Testis (tissue), 3 donors: ENCODE results near the gene ECHS1. TPM values are rescaled to one million over a fixed set of nuclear protein-coding genes. Genes with fewer than 3 reads are reported as not detected.
A peak's percentile ranks its signal among the peaks of the same experiment; 100 is the strongest.
"Not testable (repeated sequence)": the region's sequence is repeated elsewhere in the genome, so short reads cannot be mapped to it uniquely, and the experiment has no call there.

Experiments used
- DNase-seq: peaks from one replicate; pipeline ENCODE4 v3.0.0-alpha.2; 2019
- H3K27ac ChIP-seq, 2 donors: fragments of 200-600 bp; sonication (generic); one replicate each; pipeline ENCODE4 v1.5.1; 2019
- H3K27me3 ChIP-seq: fragments of 200-600 bp; sonication (generic); one replicate; pipeline ENCODE4 v1.5.1; 2019
- H3K36me3 ChIP-seq: fragments of 200-600 bp; sonication (generic); one replicate; pipeline ENCODE4 v1.5.1; 2017; ENCODE audit warnings: low read depth; ENCODE audit errors: missing control alignments
- H3K4me1 ChIP-seq: fragments of 200-600 bp; sonication (generic); one replicate; pipeline ENCODE4 v1.5.1; 2019
- H3K4me3 ChIP-seq, 2 donors: fragments of 200-600 bp; sonication (generic); one replicate each; pipeline ENCODE4 v1.5.1; 2017 to 2019
- H3K9me3 ChIP-seq: fragments of 200-600 bp; sonication (generic); one replicate; pipeline ENCODE4 v1.5.1; 2017
- POLR2A ChIP-seq: fragments of 450-650 bp; IDR thresholded peaks from one replicate; pipeline ENCODE4 v1.6.1; 2017; ENCODE audit warnings: antibody characterized with exemption, mild to moderate bottlenecking, moderate library complexity
- WGBS, 2 donors: methylation state at CpG; one replicate each; pipeline ENCODE4 v1.1.5; 2018; 5-methylcytosine and 5-hydroxymethylcytosine counted together
- intact Hi-C: fragments of 100-400 bp; cut with DNase I; formaldehyde crosslinking; loops from one replicate; pipeline ENCODE4 v1.15.1; 2023; ENCODE audit warnings: low total_unique reads
- polyA plus RNA-seq: library from polyadenylated mRNA; stranded (reverse); fragments of 350-450 nt; fragmentation: Illumina TruSeq; extraction: RNeasy Lipid Tissue Mini Kit (QIAGEN cat#74804); gene quantifications from one replicate; pipeline ENCODE4 v1.2.3, GENCODE V29; 2014; ENCODE audit warnings: low read depth, low replicate concordance; ENCODE audit not compliant: insufficient read depth
- total RNA-seq, 2 donors: library from RNA; depleted of rRNA; stranded (reverse); fragments of >200 nt; gene quantifications; one replicate each; pipeline ENCODE4 v1.2.3, GENCODE V29; 2016
- TF ChIP-seq, protein P1 (sequence below), 3 experiments: fragments of 450-650 bp in 2 of 3; fragments of 200-600 bp in 1 of 3; sonication (generic) in 1 of 3; IDR thresholded peaks; one replicate each; pipeline ENCODE4 v1.5.1; 2016 to 2019; ENCODE audit warnings: antibody characterized with exemption in 3 of 3, mild to moderate bottlenecking in 2 of 3, moderate library complexity in 1 of 3

ECHS1 gene
- total and polyA plus RNA-seq, 3 donors from 2014 or later = 104 to 118 (median 118) TPM

DNA sequence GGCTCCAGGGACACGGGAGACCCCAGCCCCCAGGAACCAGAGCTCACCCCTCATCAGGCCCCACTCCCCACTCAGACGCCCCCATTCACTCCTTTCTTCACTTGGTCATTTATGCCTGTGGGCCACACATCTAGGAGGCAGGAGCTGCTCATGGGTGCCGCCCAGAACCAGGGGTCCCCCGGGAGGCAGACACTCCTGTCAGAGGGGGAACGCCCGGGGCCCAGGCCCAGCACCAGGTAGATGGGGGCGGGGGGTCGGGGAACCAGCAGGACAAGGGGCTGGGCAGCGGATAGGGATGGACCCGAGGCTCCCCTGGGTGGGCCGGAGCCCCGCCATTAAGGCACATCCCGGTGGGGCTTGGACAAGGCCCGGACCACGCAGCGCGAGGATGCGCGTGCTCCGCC, 48.3 kb downstream of the ECHS1 start:
- WGBS, 2 donors = 7 to 8% methylated on average over 17 to 20 of the region's 20 CpGs
- H3K27ac ChIP-seq = no peak overlapping the region
- H3K4me1 ChIP-seq = peaks cover 10% of the 10 kb centered on the region
- DNase-seq = no peak
- H3K36me3 ChIP-seq = no peaks in the 10 kb centered on the region
- no peak for TF ChIP-seq POLR2A
- TF ChIP-seq, protein P1, sequence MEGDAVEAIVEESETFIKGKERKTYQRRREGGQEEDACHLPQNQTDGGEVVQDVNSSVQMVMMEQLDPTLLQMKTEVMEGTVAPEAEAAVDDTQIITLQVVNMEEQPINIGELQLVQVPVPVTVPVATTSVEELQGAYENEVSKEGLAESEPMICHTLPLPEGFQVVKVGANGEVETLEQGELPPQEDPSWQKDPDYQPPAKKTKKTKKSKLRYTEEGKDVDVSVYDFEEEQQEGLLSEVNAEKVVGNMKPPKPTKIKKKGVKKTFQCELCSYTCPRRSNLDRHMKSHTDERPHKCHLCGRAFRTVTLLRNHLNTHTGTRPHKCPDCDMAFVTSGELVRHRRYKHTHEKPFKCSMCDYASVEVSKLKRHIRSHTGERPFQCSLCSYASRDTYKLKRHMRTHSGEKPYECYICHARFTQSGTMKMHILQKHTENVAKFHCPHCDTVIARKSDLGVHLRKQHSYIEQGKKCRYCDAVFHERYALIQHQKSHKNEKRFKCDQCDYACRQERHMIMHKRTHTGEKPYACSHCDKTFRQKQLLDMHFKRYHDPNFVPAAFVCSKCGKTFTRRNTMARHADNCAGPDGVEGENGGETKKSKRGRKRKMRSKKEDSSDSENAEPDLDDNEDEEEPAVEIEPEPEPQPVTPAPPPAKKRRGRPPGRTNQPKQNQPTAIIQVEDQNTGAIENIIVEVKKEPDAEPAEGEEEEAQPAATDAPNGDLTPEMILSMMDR (IDR thresholded peaks at IDR 0.05) = no peak
- intact Hi-C loops = no loop called here
- H3K27me3 ChIP-seq = no peaks in the 10 kb centered on the region
- H3K9me3 ChIP-seq = no peaks in the 10 kb centered on the region
- peak overlapping the region in 1 of 2 donors; percentile 40 for H3K4me3 ChIP-seq

DNA sequence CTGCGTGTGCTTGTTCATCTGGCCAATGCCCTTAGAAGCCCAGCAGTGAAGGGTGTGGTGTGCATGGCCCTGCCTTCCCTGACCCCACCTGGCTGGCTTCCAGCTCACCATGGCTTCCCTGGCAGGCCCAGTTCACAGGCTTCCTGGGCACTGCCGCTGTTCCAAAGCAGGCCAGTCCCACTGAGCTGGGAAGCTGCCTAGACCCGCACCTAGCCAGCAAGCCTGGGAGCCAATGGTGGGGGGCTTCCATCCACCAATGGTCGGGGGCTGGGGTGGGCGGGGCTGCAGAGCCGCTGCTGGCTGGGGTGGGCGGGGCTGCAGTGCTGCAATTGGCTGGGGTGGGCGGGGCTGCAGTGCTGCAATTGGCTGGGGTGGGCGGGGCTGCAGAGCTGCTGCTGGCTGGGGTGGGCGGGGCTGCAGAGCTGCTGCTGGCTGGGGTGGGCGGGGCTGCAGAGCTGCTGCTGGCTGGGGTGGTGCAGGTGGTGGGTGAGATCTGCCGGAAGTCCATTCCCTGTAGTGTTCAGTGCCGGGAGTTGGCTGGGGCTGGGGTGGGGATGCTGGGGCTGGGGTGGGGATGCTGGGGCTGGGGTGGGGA, 48.9 kb downstream of the ECHS1 start:
- H3K27ac ChIP-seq = no peak overlapping the region
- TF ChIP-seq POLR2A = no peak
- TF ChIP-seq, protein P1 (IDR thresholded peaks at IDR 0.05) = no peak
- intact Hi-C loops = no loop called here
- H3K36me3 ChIP-seq = no peaks in the 10 kb centered on the region
- peak; percentile 87 for DNase-seq
- H3K9me3 ChIP-seq = no peaks in the 10 kb centered on the region
- H3K4me3 ChIP-seq = no peak overlapping the region
- peaks cover 4% of the 10 kb centered on the region for H3K4me1 ChIP-seq
- WGBS, 2 donors = 0 to 5% methylated on average over 2 to 9 of the region's 13 CpGs
- H3K27me3 ChIP-seq = no peaks in the 10 kb centered on the region

DNA sequence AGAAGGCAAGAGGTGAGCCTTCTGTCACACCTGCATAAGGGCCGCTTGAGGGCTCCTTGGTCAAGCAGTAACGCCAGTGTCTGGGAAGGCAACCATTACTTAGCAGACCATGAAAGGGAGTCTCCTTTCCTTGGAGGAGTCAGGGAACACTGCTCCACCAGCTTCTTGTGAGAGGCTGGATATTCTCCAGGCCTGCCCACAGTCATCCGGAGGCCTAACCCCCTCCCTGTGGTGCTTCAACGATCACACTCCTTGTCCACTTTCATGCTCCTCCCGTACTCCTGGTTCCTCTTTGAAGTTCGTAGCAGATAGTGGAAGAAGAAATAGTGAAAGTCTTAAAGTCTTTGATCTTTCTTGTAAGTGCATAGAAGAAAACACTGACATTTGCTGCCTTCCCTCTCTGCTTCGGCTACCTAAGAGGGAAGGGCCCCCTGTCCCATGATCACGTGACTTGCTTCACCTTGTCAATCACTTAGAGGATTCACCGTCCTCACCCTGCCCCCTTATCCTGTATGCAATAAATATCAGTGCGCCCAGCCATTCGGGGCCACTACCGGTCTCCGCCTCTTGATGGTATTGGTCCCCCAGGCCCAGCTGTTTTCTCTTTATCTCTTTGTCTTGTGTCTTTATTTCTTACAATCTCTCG, 51.0 kb downstream of the ECHS1 start:
- H3K27ac ChIP-seq, H3K4me1 ChIP-seq, H3K27me3 ChIP-seq, H3K4me3 ChIP-seq, intact Hi-C loops, H3K9me3 ChIP-seq, DNase-seq, H3K36me3 ChIP-seq: not testable (repeated sequence)
- WGBS, 2 donors = 73 to 75% methylated on average over 11 to 12 of the region's 14 CpGs

DNA sequence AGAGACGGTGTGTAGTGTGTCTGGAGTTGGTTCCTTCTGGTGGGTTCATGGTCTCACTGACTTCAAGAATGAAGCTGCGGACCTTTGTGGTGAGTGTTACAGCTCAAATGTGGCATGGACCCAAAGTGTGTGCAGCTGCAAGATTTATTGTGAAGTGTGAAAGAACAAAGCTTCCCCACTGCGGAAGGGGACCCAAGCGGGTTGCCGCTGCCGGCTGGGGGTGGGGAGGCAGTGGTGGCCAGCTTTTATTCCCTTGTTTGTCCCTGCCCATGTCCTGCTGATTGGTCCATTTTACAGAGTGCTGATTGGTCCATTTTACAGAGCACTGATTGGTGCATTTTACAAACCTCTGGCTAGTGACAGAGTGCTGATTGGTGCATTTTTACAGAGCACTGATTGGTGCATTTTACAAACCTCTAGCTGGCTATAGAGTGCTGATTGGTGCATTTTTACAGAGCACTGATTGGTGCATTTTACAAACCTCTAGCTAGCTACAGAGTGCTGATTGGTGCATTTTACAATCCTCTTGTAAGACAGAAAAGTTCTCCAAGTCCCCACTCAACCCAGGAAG, 52.2 kb downstream of the ECHS1 start:
- H3K27ac ChIP-seq, H3K36me3 ChIP-seq, DNase-seq, intact Hi-C loops, H3K9me3 ChIP-seq, H3K4me3 ChIP-seq, H3K4me1 ChIP-seq, H3K27me3 ChIP-seq: not testable (repeated sequence)
- WGBS, 2 donors = 91 to 94% methylated on average over 6 of the region's 6 CpGs

DNA sequence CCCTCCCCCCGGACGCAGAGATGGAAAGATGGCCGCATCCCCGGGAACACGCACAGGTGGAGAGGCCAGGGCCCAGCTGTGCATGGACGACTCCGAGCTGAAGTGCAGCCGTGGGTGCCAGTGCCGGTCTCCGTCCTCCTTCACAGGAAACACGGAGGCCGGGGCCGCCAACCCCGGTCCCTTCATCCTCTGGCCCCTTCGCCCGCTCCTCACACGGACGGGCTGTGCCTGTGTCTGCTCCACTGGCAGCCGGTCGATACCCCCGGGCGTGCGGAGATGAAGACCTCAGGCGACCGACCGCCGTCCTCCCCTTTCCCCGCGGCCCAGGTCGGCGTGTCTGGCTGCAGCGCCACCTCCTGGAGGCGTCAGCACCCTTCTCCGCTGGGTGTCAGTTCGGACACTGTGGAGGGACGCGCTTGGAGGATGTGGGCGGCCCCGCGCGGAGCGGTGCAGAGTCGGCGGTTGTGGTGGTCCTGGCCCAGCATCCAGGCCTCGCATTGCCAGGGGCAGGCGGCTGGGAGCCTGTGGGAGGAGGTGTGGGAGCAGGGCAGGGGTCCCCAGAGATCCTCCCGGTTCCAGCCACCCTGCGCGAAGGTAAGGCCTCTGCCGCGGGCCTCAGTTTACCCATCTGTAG, 54.5 kb downstream of the ECHS1 start:
- 7 to 8% methylated on average over 7 to 48 of the region's 51 CpGs for WGBS, 2 donors
- H3K27me3 ChIP-seq = no peaks in the 10 kb centered on the region
- peak; percentile 81 for DNase-seq
- peak overlapping the region; percentile 40 to 56 for H3K4me3 ChIP-seq
- intact Hi-C loops = no loop called here
- H3K36me3 ChIP-seq = no peaks in the 10 kb centered on the region
- no peak for TF ChIP-seq POLR2A
- TF ChIP-seq, protein P1 (IDR thresholded peaks at IDR 0.05) = peak; percentile 66 to 75 (median 67)
- no peaks in the 10 kb centered on the region for H3K9me3 ChIP-seq
- peak overlapping the region in 1 of 2 donors; percentile 39 for H3K27ac ChIP-seq
- peaks cover 4% of the 10 kb centered on the region for H3K4me1 ChIP-seq
